ENCODE data around the gene TBL2.
"Not testable (repeated sequence)": the region's sequence is repeated elsewhere in the genome, so short reads cannot be mapped to it uniquely, and the experiment has no call there.

GRCh38 chr7:73535918-73536317 is 42.5 kb downstream of the TBL2 start:
- TF ChIP-seq CTCF (IDR thresholded peaks at IDR 0.05); POLR2AphosphoS5 (IDR thresholded peaks at IDR 0.05); POLR2A (IDR thresholded peaks at IDR 0.05; ENCODE audit: low read depth): not testable (repeated sequence)
